ENCODE results near the gene ARRDC5. TPM values are rescaled to one million over a fixed set of nuclear protein-coding genes. Genes with fewer than 3 reads are reported as not detected.

The ARRDC5 gene
- total and polyA plus RNA-seq, 2 of the 13 experiments (the other 11 are each of a cell fraction or from before 2014, with no cell fraction given): not detected

GRCh38 chr19:4870025-4870700 is 32.5 kb downstream of the ARRDC5 start (continued):
- TF ChIP-seq ZNF230 (CRISPR knock-in tag; IDR thresholded peaks at IDR 0.05): no peak
- no peak; the same call in 1 of the 2 replicates for TF ChIP-seq ZSCAN5A (CRISPR knock-in tag; IDR thresholded peaks at IDR 0.05; ENCODE audit: borderline replicate concordance)
- TF ChIP-seq, protein P1, sequence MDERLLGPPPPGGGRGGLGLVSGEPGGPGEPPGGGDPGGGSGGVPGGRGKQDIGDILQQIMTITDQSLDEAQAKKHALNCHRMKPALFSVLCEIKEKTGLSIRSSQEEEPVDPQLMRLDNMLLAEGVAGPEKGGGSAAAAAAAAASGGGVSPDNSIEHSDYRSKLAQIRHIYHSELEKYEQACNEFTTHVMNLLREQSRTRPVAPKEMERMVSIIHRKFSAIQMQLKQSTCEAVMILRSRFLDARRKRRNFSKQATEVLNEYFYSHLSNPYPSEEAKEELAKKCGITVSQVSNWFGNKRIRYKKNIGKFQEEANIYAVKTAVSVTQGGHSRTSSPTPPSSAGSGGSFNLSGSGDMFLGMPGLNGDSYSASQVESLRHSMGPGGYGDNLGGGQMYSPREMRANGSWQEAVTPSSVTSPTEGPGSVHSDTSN (CRISPR knock-in tag; IDR thresholded peaks at IDR 0.05): no peak
- no peak; the same call in 1 of the 2 replicates for TF ChIP-seq RFXANK (CRISPR knock-in tag; IDR thresholded peaks at IDR 0.05)
- no peak for TF ChIP-seq GABPA (IDR thresholded peaks at IDR 0.05; ENCODE audit: low read depth, low read length)
- TF ChIP-seq GABPA (CRISPR knock-in tag; IDR thresholded peaks at IDR 0.05; ENCODE audit: low read depth): peak; percentile 52; the same call in 1 of the 2 replicates
- peak; percentile 100 for TF ChIP-seq KDM1A (CRISPR knock-in tag; IDR thresholded peaks at IDR 0.05)
- peak; percentile 94 for TF ChIP-seq ZNF746 (CRISPR knock-in tag; IDR thresholded peaks at IDR 0.05)
- TF ChIP-seq SPEN (CRISPR knock-in tag; IDR thresholded peaks at IDR 0.05; ENCODE audit: low read depth): peak; percentile 74
- TF ChIP-seq PPARG (CRISPR knock-in tag; conservative IDR thresholded peaks at IDR 0.05): no peak
- TF ChIP-seq, protein P2, sequence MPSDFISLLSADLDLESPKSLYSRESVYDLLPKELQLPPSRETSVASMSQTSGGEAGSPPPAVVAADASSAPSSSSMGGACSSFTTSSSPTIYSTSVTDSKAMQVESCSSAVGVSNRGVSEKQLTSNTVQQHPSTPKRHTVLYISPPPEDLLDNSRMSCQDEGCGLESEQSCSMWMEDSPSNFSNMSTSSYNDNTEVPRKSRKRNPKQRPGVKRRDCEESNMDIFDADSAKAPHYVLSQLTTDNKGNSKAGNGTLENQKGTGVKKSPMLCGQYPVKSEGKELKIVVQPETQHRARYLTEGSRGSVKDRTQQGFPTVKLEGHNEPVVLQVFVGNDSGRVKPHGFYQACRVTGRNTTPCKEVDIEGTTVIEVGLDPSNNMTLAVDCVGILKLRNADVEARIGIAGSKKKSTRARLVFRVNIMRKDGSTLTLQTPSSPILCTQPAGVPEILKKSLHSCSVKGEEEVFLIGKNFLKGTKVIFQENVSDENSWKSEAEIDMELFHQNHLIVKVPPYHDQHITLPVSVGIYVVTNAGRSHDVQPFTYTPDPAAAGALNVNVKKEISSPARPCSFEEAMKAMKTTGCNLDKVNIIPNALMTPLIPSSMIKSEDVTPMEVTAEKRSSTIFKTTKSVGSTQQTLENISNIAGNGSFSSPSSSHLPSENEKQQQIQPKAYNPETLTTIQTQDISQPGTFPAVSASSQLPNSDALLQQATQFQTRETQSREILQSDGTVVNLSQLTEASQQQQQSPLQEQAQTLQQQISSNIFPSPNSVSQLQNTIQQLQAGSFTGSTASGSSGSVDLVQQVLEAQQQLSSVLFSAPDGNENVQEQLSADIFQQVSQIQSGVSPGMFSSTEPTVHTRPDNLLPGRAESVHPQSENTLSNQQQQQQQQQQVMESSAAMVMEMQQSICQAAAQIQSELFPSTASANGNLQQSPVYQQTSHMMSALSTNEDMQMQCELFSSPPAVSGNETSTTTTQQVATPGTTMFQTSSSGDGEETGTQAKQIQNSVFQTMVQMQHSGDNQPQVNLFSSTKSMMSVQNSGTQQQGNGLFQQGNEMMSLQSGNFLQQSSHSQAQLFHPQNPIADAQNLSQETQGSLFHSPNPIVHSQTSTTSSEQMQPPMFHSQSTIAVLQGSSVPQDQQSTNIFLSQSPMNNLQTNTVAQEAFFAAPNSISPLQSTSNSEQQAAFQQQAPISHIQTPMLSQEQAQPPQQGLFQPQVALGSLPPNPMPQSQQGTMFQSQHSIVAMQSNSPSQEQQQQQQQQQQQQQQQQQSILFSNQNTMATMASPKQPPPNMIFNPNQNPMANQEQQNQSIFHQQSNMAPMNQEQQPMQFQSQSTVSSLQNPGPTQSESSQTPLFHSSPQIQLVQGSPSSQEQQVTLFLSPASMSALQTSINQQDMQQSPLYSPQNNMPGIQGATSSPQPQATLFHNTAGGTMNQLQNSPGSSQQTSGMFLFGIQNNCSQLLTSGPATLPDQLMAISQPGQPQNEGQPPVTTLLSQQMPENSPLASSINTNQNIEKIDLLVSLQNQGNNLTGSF (CRISPR knock-in tag; IDR thresholded peaks at IDR 0.05): no peak
- TF ChIP-seq, protein P3, sequence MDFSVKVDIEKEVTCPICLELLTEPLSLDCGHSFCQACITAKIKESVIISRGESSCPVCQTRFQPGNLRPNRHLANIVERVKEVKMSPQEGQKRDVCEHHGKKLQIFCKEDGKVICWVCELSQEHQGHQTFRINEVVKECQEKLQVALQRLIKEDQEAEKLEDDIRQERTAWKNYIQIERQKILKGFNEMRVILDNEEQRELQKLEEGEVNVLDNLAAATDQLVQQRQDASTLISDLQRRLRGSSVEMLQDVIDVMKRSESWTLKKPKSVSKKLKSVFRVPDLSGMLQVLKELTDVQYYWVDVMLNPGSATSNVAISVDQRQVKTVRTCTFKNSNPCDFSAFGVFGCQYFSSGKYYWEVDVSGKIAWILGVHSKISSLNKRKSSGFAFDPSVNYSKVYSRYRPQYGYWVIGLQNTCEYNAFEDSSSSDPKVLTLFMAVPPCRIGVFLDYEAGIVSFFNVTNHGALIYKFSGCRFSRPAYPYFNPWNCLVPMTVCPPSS (IDR thresholded peaks at IDR 0.05): no peak
- no peak for TF ChIP-seq MLXIP (CRISPR knock-in tag; IDR thresholded peaks at IDR 0.05; ENCODE audit: borderline replicate concordance)
- TF ChIP-seq, protein P4, sequence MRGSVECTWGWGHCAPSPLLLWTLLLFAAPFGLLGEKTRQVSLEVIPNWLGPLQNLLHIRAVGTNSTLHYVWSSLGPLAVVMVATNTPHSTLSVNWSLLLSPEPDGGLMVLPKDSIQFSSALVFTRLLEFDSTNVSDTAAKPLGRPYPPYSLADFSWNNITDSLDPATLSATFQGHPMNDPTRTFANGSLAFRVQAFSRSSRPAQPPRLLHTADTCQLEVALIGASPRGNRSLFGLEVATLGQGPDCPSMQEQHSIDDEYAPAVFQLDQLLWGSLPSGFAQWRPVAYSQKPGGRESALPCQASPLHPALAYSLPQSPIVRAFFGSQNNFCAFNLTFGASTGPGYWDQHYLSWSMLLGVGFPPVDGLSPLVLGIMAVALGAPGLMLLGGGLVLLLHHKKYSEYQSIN (CRISPR knock-in tag; IDR thresholded peaks at IDR 0.05; ENCODE audit: borderline replicate concordance): no peak
- TF ChIP-seq, protein P5, sequence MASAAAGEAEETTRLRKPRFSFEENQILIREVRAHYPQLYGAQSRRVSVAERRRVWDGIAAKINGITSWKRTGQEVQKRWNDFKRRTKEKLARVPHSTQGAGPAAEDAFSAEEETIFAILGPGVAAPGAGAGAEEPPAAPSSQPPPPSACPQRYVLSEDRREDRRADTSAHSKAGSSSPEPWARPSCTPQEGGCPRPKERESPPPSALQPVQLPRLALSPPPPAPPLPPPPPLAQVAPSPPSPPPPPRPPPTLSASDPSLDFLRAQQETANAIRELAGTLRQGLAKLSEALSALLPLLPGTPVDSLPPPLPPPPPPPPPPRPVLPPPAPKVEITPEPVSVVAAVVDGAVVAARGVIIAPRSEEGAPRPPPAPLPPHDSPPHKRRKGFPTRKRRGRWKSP (CRISPR knock-in tag; IDR thresholded peaks at IDR 0.05): no peak
